ENCODE results near the gene AGAP2.

AGAP2 gene

GRCh38 chr12:57767305-57767698 is 28.8 kb upstream of the AGAP2 start:
- DNase-seq = no peak

DNA sequence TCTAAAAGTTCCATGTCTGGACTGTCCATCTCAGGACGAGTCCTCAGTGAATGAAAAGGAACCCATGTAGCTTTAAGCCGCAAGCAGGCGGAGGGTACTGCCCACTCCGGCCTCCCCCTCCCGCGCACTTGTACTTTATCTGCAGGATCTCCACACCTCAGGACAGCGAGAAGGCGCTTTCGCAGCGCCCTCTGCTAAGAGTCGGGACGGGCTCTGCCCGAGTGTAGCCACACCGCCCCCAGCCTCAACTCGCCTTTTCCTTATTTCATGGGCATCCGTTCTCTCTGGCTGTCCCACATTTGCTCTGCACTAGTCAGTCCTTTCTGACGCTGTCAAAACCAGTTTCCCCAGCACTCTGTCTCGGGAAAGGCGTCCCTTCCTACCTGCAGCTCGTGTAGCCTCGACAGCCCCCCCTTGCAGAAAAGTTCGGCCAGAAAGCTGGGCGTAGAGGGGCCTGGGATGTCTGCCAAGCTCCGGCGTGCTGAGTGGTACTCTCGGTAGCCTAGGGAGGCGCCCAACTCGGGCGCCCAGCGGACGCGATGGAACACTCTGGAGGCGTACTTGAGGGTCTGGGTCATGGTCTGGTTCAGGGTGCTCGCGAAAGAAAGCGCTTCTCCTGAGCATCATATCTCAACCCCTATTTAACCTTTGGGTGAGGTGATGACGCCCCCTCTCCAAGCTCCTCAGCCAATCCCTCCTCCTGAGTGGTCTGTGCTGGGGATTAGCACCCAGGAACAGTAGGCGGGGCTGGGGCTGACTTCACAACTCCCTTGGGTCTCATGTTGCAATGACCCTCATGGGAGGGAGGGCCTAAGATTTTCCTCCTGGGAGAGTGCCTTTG is 28.1 kb upstream of the AGAP2 start, which contains the start of gene CYP27B1:
Gene CYP27B1, minus strand, starts transcription at position 615 of the 841 bp plus-strand sequence. Its CDS starts 37 bp downstream, at position 578.
- peak; percentile 42 for DNase-seq

- DNase-seq = no peak
These were observed 27.3 kb upstream of the AGAP2 start for GRCh38 chr12:57765698-57766463.

- peak; percentile 36 for DNase-seq
These were observed 26.6 kb upstream of the AGAP2 start for GRCh38 chr12:57765003-57765697.

- DNase-seq = no peak
These were observed 26.1 kb upstream of the AGAP2 start for GRCh38 chr12:57764662-57765002.

- no peak for DNase-seq
These were observed 25.5 kb upstream of the AGAP2 start for GRCh38 chr12:57763881-57764661.

DNA sequence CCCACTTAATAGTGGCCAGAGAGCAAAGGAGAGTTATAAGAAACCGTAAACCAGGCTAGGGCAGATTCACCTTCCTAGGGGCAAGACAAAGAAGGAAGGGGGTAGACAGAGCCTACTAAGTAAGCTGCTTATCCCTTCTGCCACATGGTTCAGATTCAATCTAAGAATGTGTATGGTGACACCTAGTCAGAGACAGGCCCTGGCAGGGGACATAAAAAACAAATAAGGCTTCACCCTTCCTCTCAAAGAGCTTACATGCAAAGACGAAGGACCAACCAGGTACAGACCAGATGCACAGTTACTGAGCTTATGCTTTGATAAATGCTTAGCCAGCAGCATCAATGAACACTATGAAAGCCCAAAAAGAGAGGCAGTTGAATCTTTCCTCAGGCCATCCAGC is 23.9 kb upstream of the AGAP2 start:
- DNase-seq = no peak

GRCh38 chr12:57761391-57761998 is 23.0 kb upstream of the AGAP2 start:
- DNase-seq = no peak

DNA sequence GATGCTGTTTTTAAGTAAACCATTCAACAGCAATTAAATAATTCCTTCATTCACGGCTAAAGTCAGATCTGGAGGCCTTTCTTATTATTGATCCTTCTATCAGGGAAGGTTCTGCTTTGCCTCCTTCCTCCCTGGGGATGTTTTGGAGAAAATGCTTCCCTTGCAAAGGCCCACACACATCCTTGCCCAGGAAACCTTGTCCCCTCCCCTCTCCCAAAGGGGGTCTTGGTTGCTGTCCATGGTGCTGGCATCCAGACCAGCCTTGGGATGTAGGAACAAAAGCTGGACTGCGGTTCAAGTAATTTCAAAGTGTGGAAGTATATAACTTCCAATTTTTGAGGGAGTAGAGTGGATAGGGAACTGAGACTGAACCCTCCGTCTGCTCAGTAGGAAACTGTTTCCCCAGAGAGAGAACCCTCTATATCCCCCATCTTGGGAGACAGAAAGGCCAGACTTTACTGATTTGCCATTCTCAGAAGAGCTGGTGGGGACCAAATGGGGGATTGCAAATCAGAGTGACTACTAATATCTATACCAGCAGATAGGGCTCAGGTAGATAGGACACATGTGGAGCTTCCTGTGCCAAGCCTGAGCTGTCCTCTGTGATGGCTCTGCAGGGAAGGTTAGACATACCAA is 21.9 kb upstream of the AGAP2 start:
- no peak for DNase-seq

GRCh38 chr12:57759360-57759980 is 20.9 kb upstream of the AGAP2 start:
- DNase-seq = peak; percentile 51

DNA sequence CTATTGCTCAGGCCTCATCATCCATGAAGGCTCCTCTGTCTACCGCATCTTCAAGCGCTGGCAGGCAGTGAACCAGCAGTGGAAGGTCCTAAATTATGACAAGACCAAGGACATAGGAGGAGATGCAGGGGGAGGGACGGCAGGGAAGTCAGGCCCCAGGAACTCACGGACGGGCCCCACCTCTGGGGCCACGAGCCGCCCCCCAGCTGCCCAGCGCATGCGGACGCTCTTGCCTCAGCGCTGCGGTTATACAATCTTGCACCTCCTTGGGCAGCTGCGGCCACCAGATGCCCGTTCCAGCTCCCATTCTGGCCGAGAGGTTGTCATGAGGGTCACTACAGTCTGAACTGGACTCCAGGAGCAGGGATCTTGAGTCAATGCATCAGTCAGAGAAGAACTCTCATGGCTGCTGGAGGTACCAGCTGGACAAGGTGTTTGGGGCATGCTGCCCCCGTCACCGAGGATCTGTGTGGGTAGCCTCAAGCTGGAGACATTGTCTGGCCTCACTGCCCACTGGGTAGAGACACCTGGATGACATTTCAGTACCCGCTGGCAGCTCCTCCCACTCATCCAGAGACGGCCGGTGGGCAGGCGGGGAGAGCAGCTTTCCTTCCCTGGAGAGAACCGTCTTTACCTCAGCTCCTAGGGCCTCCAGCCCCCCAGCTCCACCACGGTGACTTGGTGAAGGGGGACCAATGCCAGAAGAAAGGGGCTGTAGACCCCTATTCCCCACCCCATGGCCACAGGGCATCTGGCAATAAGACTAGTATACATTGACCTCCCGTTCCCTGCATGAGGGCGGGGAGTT is 20.2 kb upstream of the AGAP2 start:
- no peak for DNase-seq

DNA sequence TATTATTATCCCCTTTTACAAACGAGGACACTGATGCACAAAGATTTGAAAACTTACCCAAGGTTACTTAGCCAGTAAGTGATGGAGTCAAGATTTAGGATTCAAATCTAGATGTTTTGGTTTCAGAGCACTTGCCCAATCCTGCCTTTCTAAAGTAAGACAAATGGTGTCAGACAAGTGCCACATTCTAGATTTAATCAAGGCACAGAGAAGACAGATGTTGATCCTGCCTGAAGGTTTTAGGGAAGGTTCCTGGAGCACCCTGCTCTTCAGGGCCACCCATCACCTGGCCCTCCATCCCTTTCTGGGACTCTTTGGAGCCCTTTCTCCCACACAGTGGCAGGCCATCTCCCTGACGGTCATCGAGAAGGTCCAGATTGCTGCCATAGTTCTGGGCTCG is 19.2 kb upstream of the AGAP2 start:
- no peak for DNase-seq

DNA sequence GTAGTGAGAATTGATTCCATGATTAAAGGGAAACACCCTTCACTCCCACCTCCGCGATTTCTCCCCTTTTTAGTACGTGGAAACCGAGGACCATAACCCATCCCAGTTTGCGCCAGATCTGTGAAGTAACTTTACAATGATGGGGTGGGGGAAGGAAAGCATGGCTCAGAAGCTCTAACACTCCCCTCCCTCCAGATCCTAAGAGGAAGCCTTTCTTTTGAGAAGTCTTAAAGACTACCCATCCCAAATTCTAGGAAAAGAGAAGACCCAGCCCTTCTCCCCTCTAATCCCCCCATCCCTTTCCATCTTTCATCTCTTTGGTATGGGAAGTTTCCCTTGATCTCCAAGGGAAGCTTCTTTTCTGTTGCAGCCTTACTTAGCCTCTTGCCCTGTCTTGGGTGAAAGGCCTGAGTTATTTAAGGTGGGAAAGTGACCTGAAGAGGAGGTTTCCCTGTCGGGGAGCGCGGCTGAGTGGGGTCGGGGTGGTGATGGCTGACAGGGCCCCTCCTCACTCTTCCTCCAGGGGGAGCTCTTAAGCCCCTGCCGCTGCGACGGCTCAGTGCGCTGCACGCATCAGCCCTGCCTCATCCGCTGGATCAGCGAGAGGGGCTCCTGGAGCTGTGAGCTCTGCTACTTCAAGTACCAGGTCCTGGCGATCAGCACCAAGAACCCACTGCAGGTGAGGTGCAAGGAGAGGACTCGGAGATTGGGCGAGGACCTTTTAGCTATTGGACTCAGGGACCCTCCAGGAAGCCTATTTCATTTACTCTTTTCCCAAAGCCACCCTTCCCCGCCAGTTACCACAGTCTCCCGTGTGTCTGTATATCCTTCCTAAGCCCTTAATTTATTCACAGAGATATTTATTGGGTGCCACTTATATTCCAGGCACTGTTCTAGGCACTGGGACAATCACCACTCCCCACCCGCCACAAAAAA is 18.1 kb upstream of the AGAP2 start:
- no peak for DNase-seq

- no peak for DNase-seq
These were observed 17.2 kb upstream of the AGAP2 start for GRCh38 chr12:57755454-57756372.

GRCh38 chr12:57755194-57755453 is 16.6 kb upstream of the AGAP2 start:
- no peak for DNase-seq

DNA sequence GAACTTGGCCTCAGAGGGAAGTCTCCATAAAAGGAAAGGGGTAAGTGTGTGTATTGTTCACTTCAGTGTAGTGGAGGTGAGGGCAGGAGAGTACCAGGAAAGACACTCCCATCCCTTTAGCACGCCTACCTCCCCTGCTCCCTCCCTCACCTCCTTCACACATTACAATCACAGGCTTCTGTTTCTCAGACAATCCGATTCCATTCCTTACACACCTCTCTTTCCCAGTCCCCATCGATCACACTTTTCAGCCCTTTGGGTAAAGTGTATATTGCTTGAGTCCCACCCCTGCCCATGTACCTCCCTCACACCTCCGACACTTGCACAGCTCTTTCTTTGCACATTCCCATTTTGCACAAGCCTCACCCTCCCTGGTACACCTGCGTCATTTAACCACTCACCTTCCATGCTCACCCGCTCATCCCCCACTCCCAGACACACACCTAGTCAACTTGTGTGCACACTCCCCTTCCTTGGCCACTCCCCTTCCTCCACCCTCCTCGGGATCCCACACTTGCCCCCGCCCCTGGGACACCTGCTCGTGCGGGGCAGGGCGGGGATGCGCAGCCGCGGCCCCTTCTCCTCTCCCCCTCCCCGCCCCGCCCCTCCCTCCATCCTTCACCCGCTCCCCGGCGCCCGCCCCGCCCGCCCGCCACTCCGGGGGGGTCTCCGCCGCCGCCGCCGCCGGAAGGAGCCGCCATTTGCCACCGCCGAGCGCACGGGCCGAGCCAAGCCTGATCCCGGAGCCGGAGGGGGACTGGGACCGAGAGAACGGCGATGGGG is 16.1 kb upstream of the AGAP2 start, which contains the start of gene MARCHF9:
Gene MARCHF9, plus strand, starts transcription at position 693 of the 783 bp plus-strand sequence. CDS start 426 bp downstream, outside the sequence.
- DNase-seq = peak; percentile 93

GRCh38 chr12:57753756-57754337 is 15.3 kb upstream of the AGAP2 start:
- DNase-seq = no peak
